HCT116 (cell line): Measurements from ENCODE around the gene OR5H14. TPM values are rescaled to one million over a fixed set of nuclear protein-coding genes. Genes with fewer than 3 reads are reported as not detected.

ENCODE experiments used
- ATAC-seq: fragments of 200-7000 bp; cut with Tn5 transposase; 2 replicates; pipeline ENCODE4 v1.9.1; 2020; ENCODE audit warnings: mild to moderate bottlenecking, moderate library complexity
- BruUV-seq: library from RNA; stranded (reverse); fragments of 400-500 nt; replicated peaks from 2 replicates; lab custom pipeline; 2021; lab: Mats Ljungman, UMichigan
- CTCF ChIA-PET: fragments of 300-600 bp; sonication (Branson Sonifier 250); formaldehyde crosslinking; loops from one replicate; lab custom pipeline; 2021; ENCODE audit warnings: antibody characterized with exemption; lab: Charles Lee
- POLR2A ChIA-PET: fragments of 300-600, 350-600 bp; sonication (Branson Sonifier 250); formaldehyde crosslinking; loops from one replicate; lab custom pipeline; 2021; ENCODE audit warnings: antibody characterized with exemption; lab: Charles Lee
- RAD21 ChIA-PET, 2 experiments: fragments of 300-600 bp; sonication (Branson Sonifier 250); formaldehyde crosslinking; loops; one replicate each; lab custom pipeline; 2023; ENCODE audit warnings: low total read pairs in 2 of 2; ENCODE audit not compliant: uncharacterized antibody in 2 of 2, unreplicated experiment in 2 of 2, low non-redundant PET in 1 of 2; lab: Charles Lee
- DNase-seq: peaks from one replicate; pipeline ENCODE4 v3.0.0-alpha.2; 2010; ENCODE audit warnings: low read depth, low spot score
- H2AFZ ChIP-seq: fragments of 200-600 bp; shearing (Covaris generic), sonication (generic); 2 replicates; pipeline ENCODE4 v1.6.1; 2017; ENCODE audit warnings: low read depth, mixed run types, mixed read lengths, antibody characterized with exemption, low read length; ENCODE audit not compliant: poor library complexity, severe bottlenecking
- H3K27ac ChIP-seq: 2 replicates; pipeline ENCODE4 v1.5.1; 2012; ENCODE audit warnings: low read depth, low read length
- H3K27me3 ChIP-seq: fragments of 200-600 bp; sonication (generic); 2 replicates; pipeline ENCODE4 v1.6.1; 2016; ENCODE audit warnings: mixed run types, low read length, mixed read lengths; ENCODE audit not compliant: insufficient read depth
- H3K36me3 ChIP-seq, 2 experiments: fragments of 200-500 bp in 1 of 2; fragments of 200-600 bp in 1 of 2; sonication (Bioruptor generic) in 1 of 2; sonication (generic) in 1 of 2; 2 replicates each; pipeline versions ENCODE4 v1.5.1 to v1.6.1; 2014 to 2016; ENCODE audit warnings: low read length in 2 of 2, inconsistent platforms in 1 of 2, mixed read lengths in 1 of 2, mixed run types in 1 of 2; ENCODE audit not compliant: insufficient read depth in 2 of 2, control insufficient read depth in 1 of 2
- H3K4me1 ChIP-seq, 2 experiments: fragments of 200-600 bp in 1 of 2; sonication (generic) in 1 of 2; 2 replicates each; pipeline versions ENCODE4 v1.5.1 to v1.6.1; 2012 to 2017; ENCODE audit warnings: low read length in 2 of 2, inconsistent platforms in 1 of 2, mild to moderate bottlenecking in 1 of 2, mixed read lengths in 1 of 2, mixed run types in 1 of 2, moderate library complexity in 1 of 2; ENCODE audit not compliant: insufficient read depth in 2 of 2, control insufficient read depth in 1 of 2
- H3K4me2 ChIP-seq: fragments of 200-600 bp; sonication (generic); 2 replicates; pipeline ENCODE4 v1.6.1; 2017; ENCODE audit warnings: mixed run types, low read length, mixed read lengths
- H3K4me3 ChIP-seq, 2 experiments: fragments of 200-600 bp in 1 of 2; sonication (generic) in 1 of 2; replicated peaks in 1 of 2; 2 replicates each; pipeline ENCODE4 v1.5.1; 2011 to 2016; ENCODE audit warnings: low read length in 2 of 2, control low read depth in 1 of 2, low read depth in 1 of 2, mild to moderate bottlenecking in 1 of 2, mixed read lengths in 1 of 2, mixed run types in 1 of 2
- H3K79me2 ChIP-seq: fragments of 200-600 bp; sonication (generic); 2 replicates; pipeline ENCODE4 v1.6.1; 2017; ENCODE audit warnings: mild to moderate bottlenecking, mixed run types, low read length, moderate library complexity, mixed read lengths; ENCODE audit not compliant: insufficient read depth
- H3K9ac ChIP-seq: fragments of 200-600 bp; sonication (generic); 2 replicates; pipeline ENCODE4 v1.6.1; 2016; ENCODE audit warnings: low read length, mixed read lengths
- H3K9me2 ChIP-seq: fragments of 200-600 bp; sonication (generic), shearing (Covaris generic); 2 replicates; pipeline ENCODE4 v1.6.1; 2017; ENCODE audit warnings: mixed run types, mild to moderate bottlenecking, moderate library complexity; ENCODE audit not compliant: insufficient read depth
- H3K9me3 ChIP-seq, 2 experiments: fragments of 200-500 bp in 1 of 2; fragments of 200-600 bp in 1 of 2; sonication (Bioruptor generic) in 1 of 2; sonication (generic) in 1 of 2; 2 replicates each; pipeline ENCODE4 v1.6.1; 2014 to 2017; ENCODE audit warnings: low read length in 2 of 2, mixed read lengths in 2 of 2, inconsistent platforms in 1 of 2, low read depth in 1 of 2, mild to moderate bottlenecking in 1 of 2, mixed run types in 1 of 2, moderate library complexity in 1 of 2; ENCODE audit not compliant: control insufficient read depth in 1 of 2, insufficient read depth in 1 of 2
- H4K20me1 ChIP-seq: fragments of 200-600 bp; sonication (generic), shearing (Covaris generic); 2 replicates; pipeline ENCODE4 v1.6.1; 2017; ENCODE audit warnings: mixed run types, mild to moderate bottlenecking, moderate library complexity; ENCODE audit not compliant: insufficient read depth
- CTCF ChIP-seq, 3 experiments: fragments of 200-600 bp in 1 of 3; sonication (generic) in 1 of 3; IDR thresholded peaks in 2 of 3; conservative IDR thresholded peaks in 1 of 3; 2 replicates each; pipeline ENCODE4 v1.5.1; 2012 to 2017; ENCODE audit warnings: low read depth in 2 of 3, low read length in 2 of 3, antibody characterized with exemption in 1 of 3, borderline replicate concordance in 1 of 3, control low read depth in 1 of 3, mild to moderate bottlenecking in 1 of 3, mixed read lengths in 1 of 3, mixed run types in 1 of 3, moderate library complexity in 1 of 3; ENCODE audit not compliant: insufficient read depth in 1 of 3
- EGR1 ChIP-seq: IDR thresholded peaks from 2 replicates; pipeline ENCODE4 v1.6.1; 2012; ENCODE audit warnings: low read depth
- ELF1 ChIP-seq: IDR thresholded peaks from 2 replicates; pipeline ENCODE4 v1.6.1; 2012; ENCODE audit warnings: low read depth, borderline replicate concordance
- EZH2phosphoT487 ChIP-seq: fragments of 200-600 bp; IDR thresholded peaks from 2 replicates; pipeline ENCODE4 v1.6.1; 2018; ENCODE audit warnings: antibody characterized with exemption, borderline replicate concordance
- JUND ChIP-seq: IDR thresholded peaks from 2 replicates; pipeline ENCODE4 v1.6.1; 2012
- REST ChIP-seq: IDR thresholded peaks from 2 replicates; pipeline ENCODE4 v1.6.1; 2012; ENCODE audit warnings: low read depth
- SIN3A ChIP-seq: IDR thresholded peaks from 2 replicates; pipeline ENCODE4 v1.6.1; 2012; ENCODE audit warnings: low read depth
- YY1 ChIP-seq: IDR thresholded peaks from 2 replicates; pipeline ENCODE4 v1.6.1; 2011; ENCODE audit warnings: low read length, low read depth, moderate library complexity, mild to moderate bottlenecking; ENCODE audit not compliant: insufficient replicate concordance; ENCODE audit errors: extremely low read depth
- ZBTB33 ChIP-seq: IDR thresholded peaks from 2 replicates; pipeline ENCODE4 v1.6.1; 2011; ENCODE audit warnings: mild to moderate bottlenecking, low read length, moderate library complexity; ENCODE audit not compliant: insufficient replicate concordance; ENCODE audit errors: extremely low read depth
- ZFX ChIP-seq: fragments of 450-650 bp; IDR thresholded peaks from 2 replicates; pipeline ENCODE4 v1.6.1; 2017
- ZNF274 ChIP-seq: fragments of 200-500 bp; sonication (Bioruptor generic); IDR thresholded peaks from 2 replicates; pipeline ENCODE4 v1.6.1; 2014; ENCODE audit warnings: mild to moderate bottlenecking, low read depth, low read length, inconsistent platforms
- intact Hi-C: fragments of 100-400 bp; cut with micrococcal nuclease; formaldehyde crosslinking; loops from 2 replicates; pipeline ENCODE4 v1.10.0; 2022
- total RNA-seq: library from RNA; stranded (reverse); gene quantifications from one replicate; pipeline ENCODE4 v1.2.1, GENCODE V29; 2021; ENCODE audit not compliant: unreplicated experiment

The OR5H14 gene
- total RNA-seq, 1 experiment from 2014 or later, result not detected

- ATAC-seq (no peak), DNase-seq (no peak)
- Histone ChIP-seq H3K9me3 (no peaks in the 10 kb centered on the region), H3K4me2 (no peak overlapping the region), H3K27me3 (no peaks in the 10 kb centered on the region), H3K4me1 (no peaks in the 10 kb centered on the region), H3K4me3 (no peak overlapping the region), H3K79me2 (no peaks in the 10 kb centered on the region), H2AFZ (no peak overlapping the region), H3K36me3 (no peaks in the 10 kb centered on the region), H3K9me2 (0 out of 2 replicates have a peak, but pooled peaks cover 4% of the 10 kb centered on the region), H3K9ac (no peak overlapping the region), H4K20me1 (no peaks in the 10 kb centered on the region), H3K27ac (no peak overlapping the region)
- no TSS peak for BruUV-seq
- POLR2A ChIA-PET, result no interaction called here
- RAD21 ChIA-PET, result no interaction called here
- intact Hi-C loops, result no loop called here
- TF ChIP-seq JUND (no peak), EZH2phosphoT487 (no peak), EGR1 (no peak), YY1 (no peak), ZNF274 (no peak), ZFX (no peak), SIN3A (no peak)
- CTCF ChIA-PET, result no interaction called here
These were observed 47.4 kb upstream of the OR5H14 start for GRCh38 chr3:98099848-98100247.

GRCh38 chr3:98108162-98108561 is 39.1 kb upstream of the OR5H14 start:
- intact Hi-C loops, result no loop called here
- no peak overlapping the region for H3K4me3 ChIP-seq
- no peak overlapping the region for H3K9ac ChIP-seq
- POLR2A ChIA-PET, result no interaction called here
- RAD21 ChIA-PET, result no interaction called here
- no peaks in the 10 kb centered on the region for H3K27me3 ChIP-seq
- H3K9me2 ChIP-seq, result no peaks in the 10 kb centered on the region
- no peak overlapping the region for H2AFZ ChIP-seq
- CTCF ChIA-PET, result no interaction called here
- no peaks in the 10 kb centered on the region for H3K4me1 ChIP-seq
- H3K79me2 ChIP-seq, result no peaks in the 10 kb centered on the region
- ATAC-seq, result no peak
- H3K9me3 ChIP-seq, result no peaks in the 10 kb centered on the region
- no TSS peak for BruUV-seq
- TF ChIP-seq REST (no peak), ELF1 (no peak), YY1 (no peak), ZNF274 (no peak), CTCF (IDR thresholded peaks at IDR 0.05 in 2 of 3, conservative IDR thresholded peaks at IDR 0.05 in 1 of 3; ENCODE audit: borderline replicate concordance in 1 of 3, insufficient read depth in 1 of 3, low read depth in 2 of 3, low read length in 2 of 3) (no peak), ZBTB33 (no peak)
- H3K4me2 ChIP-seq, result no peak overlapping the region
- H3K36me3 ChIP-seq, result no peaks in the 10 kb centered on the region
- DNase-seq, result no peak
- H4K20me1 ChIP-seq, result no peaks in the 10 kb centered on the region
- H3K27ac ChIP-seq, result no peak overlapping the region
